SU-DHL-6 (cell line): Measurements from ENCODE around the gene RPL35A.
"Not testable (repeated sequence)": the region's sequence is repeated elsewhere in the genome, so short reads cannot be mapped to it uniquely, and the experiment has no call there.

ENCODE experiments used
- H2AFZ ChIP-seq: fragments of 200-600 bp; sonication (generic); 2 replicates; pipeline ENCODE4 v1.6.1; 2014; ENCODE audit warnings: low read depth, mild to moderate bottlenecking, moderate library complexity, mixed read lengths, antibody characterized with exemption, low read length; ENCODE audit not compliant: severe bottlenecking
- H3F3A ChIP-seq: fragments of 200-600 bp; shearing (Covaris generic); 2 replicates; pipeline ENCODE4 v1.6.0; 2016; ENCODE audit warnings: antibody characterized with exemption, mild to moderate bottlenecking; ENCODE audit not compliant: insufficient read depth
- H3K27ac ChIP-seq: fragments of 200-600 bp; sonication (generic); 2 replicates; pipeline ENCODE4 v1.5.1; 2016; ENCODE audit warnings: low read depth, mild to moderate bottlenecking, low read length, moderate library complexity, mixed read lengths
- H3K27me3 ChIP-seq: fragments of 200-600 bp; sonication (generic), shearing (Covaris generic); 2 replicates; pipeline ENCODE4 v1.6.0; 2014; ENCODE audit warnings: mild to moderate bottlenecking, low read length
- H3K36me3 ChIP-seq: fragments of 200-600 bp; sonication (generic); 2 replicates; pipeline ENCODE4 v1.6.1; 2014; ENCODE audit warnings: mild to moderate bottlenecking, low read length, mixed read lengths
- H3K4me2 ChIP-seq: fragments of 300-600, 200-600 bp; shearing (Covaris generic), sonication (generic); 2 replicates; pipeline ENCODE4 v1.6.0; 2014; ENCODE audit warnings: low read length, low read depth, mild to moderate bottlenecking; ENCODE audit not compliant: poor library complexity, severe bottlenecking
- H3K4me3 ChIP-seq: fragments of 200-600 bp; sonication (generic); 2 replicates; pipeline ENCODE4 v1.5.1; 2014; ENCODE audit warnings: antibody characterized with exemption, low read length, mild to moderate bottlenecking, mixed read lengths; ENCODE audit not compliant: insufficient read depth, poor library complexity, severe bottlenecking
- H3K79me2 ChIP-seq: fragments of 200-600 bp; sonication (generic); 2 replicates; pipeline ENCODE4 v1.6.1; 2014; ENCODE audit warnings: mild to moderate bottlenecking, low read length, moderate library complexity; ENCODE audit not compliant: insufficient read depth
- H3K9ac ChIP-seq: fragments of 200-600 bp; sonication (generic); 2 replicates; pipeline ENCODE4 v1.7.0; 2014; ENCODE audit warnings: mild to moderate bottlenecking, low read length
- H3K9me2 ChIP-seq: fragments of 200-600 bp; sonication (generic); replicated peaks from 2 replicates; pipeline ENCODE4 v1.6.1; 2014; ENCODE audit warnings: low read length; ENCODE audit not compliant: insufficient read depth
- H3K9me3 ChIP-seq: fragments of 200-600 bp; sonication (generic); 2 replicates; pipeline ENCODE4 v1.6.1; 2014; ENCODE audit warnings: low read length, mixed read lengths; ENCODE audit not compliant: insufficient read depth
- H4K20me1 ChIP-seq: fragments of 200-600 bp; sonication (generic); 2 replicates; pipeline ENCODE4 v1.6.1; 2014; ENCODE audit warnings: low read depth, mild to moderate bottlenecking, antibody characterized with exemption, low read length, moderate library complexity, mixed read lengths
- EZH2phosphoT487 ChIP-seq: fragments of 200-600 bp; sonication (generic), shearing (Covaris generic); conservative IDR thresholded peaks from 2 replicates; pipeline ENCODE4 v1.6.1; 2018; ENCODE audit warnings: mild to moderate bottlenecking, antibody characterized with exemption, low read length, moderate library complexity, mixed read lengths
- TF ChIP-seq, protein P1 (sequence below): fragments of 200-600 bp; sonication (generic); IDR thresholded peaks from one replicate; pipeline ENCODE4 v1.5.1; 2017; ENCODE audit warnings: antibody characterized with exemption, mild to moderate bottlenecking, low read length, moderate library complexity; ENCODE audit not compliant: insufficient read depth, poor library complexity, severe bottlenecking

The RPL35A gene

DNA sequence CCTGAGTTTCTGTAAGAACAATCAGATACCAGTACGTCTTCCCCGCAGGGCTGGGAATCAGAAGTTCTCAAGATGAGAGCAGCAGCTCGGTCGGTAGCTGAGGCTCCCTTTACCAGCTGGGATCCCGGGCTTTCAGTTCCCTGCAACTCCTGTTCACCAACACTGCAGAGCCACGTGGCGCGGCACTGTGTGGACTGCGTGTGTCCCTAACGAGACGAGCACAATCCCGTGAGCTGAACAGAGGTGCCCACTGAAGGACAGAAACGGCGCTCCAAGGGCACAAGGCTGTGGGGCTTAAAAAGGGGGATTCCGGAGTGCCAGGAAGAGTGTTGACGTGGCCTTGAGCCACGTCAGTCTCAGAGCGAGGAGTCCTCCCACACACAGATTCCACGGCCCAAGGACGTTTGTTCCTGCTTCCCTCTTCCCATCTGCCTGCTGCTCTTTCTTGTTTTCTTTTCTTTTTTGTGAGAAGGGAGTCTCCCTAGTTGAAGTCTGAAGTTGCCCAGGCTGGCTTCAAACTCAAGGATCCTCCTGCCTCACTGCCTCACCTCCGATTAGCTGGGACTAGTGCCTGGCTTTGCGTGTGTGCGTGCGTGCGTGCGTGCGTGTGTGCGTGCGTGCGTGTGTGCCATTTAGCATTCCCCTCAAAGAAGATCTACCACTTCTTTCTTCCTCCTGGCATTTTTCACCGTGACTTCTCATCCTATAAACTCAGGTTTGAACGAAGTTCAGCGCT is 37.1 kb upstream of the RPL35A start:
- Histone ChIP-seq H3F3A (no peaks in the 10 kb centered on the region), H3K27me3 (no peaks in the 10 kb centered on the region), H3K4me3 (no peak overlapping the region), H3K9ac (no peak overlapping the region), H3K9me3 (no peaks in the 10 kb centered on the region), H3K4me2 (no peak overlapping the region), H3K36me3 (no peaks in the 10 kb centered on the region), H2AFZ (no peak overlapping the region), H3K9me2 (no peaks in the 10 kb centered on the region), H4K20me1 (no peaks in the 10 kb centered on the region), H3K79me2 (no peaks in the 10 kb centered on the region), H3K27ac (no peak overlapping the region)
- TF ChIP-seq, protein P1, sequence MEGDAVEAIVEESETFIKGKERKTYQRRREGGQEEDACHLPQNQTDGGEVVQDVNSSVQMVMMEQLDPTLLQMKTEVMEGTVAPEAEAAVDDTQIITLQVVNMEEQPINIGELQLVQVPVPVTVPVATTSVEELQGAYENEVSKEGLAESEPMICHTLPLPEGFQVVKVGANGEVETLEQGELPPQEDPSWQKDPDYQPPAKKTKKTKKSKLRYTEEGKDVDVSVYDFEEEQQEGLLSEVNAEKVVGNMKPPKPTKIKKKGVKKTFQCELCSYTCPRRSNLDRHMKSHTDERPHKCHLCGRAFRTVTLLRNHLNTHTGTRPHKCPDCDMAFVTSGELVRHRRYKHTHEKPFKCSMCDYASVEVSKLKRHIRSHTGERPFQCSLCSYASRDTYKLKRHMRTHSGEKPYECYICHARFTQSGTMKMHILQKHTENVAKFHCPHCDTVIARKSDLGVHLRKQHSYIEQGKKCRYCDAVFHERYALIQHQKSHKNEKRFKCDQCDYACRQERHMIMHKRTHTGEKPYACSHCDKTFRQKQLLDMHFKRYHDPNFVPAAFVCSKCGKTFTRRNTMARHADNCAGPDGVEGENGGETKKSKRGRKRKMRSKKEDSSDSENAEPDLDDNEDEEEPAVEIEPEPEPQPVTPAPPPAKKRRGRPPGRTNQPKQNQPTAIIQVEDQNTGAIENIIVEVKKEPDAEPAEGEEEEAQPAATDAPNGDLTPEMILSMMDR, result no peak
- no peak for TF ChIP-seq EZH2phosphoT487

DNA sequence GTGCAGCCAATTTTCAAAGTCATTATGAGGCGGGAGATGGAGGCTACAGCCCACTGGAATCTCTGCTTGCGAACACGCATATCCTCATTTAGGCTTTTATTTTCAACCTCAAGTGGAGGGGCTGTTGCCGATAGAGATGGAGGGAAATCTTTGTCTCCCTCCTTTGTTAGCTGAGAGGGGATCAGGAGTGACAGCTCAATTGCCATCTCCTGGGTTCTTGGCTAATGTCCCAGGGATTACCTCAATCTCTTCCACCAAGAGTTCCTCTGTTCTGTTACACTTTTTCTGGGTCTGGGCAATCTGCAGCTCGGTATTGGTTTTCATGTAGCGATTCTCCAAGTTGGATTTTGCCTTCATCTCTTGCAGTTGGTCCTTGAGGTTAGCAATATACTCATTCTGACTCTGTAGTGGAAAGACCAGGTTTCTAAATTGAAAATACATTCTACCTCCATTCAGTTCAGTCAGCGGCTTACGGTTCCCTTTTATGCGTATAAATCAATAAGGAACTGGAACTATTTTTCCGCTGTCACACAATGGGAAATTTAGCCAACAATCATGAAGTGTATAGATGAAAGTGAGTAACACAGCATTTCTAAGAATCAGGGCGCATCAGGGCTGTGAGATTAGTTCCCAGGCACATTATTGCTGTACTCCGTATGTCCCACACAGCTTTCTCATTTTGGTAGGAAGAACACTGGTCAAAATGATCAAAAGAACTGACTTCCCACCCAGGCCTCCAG is 36.2 kb upstream of the RPL35A start:
- no peaks in the 10 kb centered on the region for H3K27me3 ChIP-seq
- no peaks in the 10 kb centered on the region for H3K9me3 ChIP-seq
- H3K9me2 ChIP-seq, result no peaks in the 10 kb centered on the region
- H3K4me2 ChIP-seq, result no peak overlapping the region
- H3K9ac ChIP-seq, result no peak overlapping the region
- no peak overlapping the region for H3K4me3 ChIP-seq
- no peaks in the 10 kb centered on the region for H3F3A ChIP-seq
- H3K27ac ChIP-seq, result no peak overlapping the region
- H3K79me2 ChIP-seq, result no peaks in the 10 kb centered on the region
- no peaks in the 10 kb centered on the region for H3K36me3 ChIP-seq
- H4K20me1 ChIP-seq, result no peaks in the 10 kb centered on the region
- no peak overlapping the region for H2AFZ ChIP-seq
- TF ChIP-seq EZH2phosphoT487, result no peak
- TF ChIP-seq, protein P1, result no peak

DNA sequence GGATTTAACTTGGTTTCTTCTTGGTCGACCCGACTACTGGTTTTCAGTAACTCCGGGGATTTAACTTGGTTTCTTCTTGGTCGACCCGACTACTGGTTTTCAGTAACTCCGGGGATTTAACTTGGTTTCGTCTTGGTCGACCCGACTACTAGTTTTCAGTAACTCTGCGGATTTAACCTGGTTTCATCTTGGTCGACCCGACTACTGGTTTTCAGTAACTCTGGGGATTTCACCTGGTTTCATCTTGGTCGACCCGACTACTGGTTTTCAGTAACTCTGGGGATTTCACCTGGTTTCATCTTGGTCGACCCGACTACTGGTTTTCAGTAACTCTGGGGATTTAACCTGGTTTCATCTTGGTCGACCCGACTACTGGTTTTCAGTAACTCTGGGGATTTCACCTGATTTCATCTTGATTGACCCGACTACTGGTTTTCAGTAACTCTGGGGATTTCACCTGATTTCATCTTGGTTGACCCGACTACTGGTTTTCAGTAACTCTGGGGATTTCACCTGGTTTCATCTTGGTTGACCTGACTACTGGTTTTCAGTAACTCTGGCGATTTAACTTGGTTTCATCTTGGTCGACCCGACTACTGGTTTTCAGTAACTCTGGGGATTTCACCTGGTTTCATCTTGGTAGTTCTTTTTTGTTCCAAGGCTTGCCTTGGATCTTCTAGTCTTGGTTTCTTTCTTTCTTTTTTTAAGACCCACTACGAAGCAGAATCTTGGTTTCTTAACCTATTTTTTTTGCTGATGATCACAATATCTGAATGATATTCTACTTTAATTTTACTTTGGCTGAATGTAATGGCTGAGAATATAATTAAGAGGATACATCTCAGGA is 28.3 kb upstream of the RPL35A start:
- not testable (repeated sequence) for H4K20me1 ChIP-seq, H3K9ac ChIP-seq, H3K4me3 ChIP-seq, H3K79me2 ChIP-seq, H3K36me3 ChIP-seq, H3K27ac ChIP-seq, H3K9me3 ChIP-seq, H3K4me2 ChIP-seq, H3K27me3 ChIP-seq, H3K9me2 ChIP-seq, H3F3A ChIP-seq, H2AFZ ChIP-seq
